T-helper 22 cell (primary cell): ENCODE data around the gene MAGI2.

ENCODE experiments used
- DNase-seq: peaks from one replicate; pipeline ENCODE4 v3.0.0-alpha.2; 2020; ENCODE audit warnings: low read depth

The MAGI2 gene

GRCh38 chr7:78407031-78407430, 1046.4 kb downstream of the MAGI2 start:
- no peak for DNase-seq

GRCh38 chr7:78406531-78406930, 1046.9 kb downstream of the MAGI2 start:
- no peak for DNase-seq

GRCh38 chr7:78402096-78402495, 1051.4 kb downstream of the MAGI2 start:
- DNase-seq = no peak

- no peak for DNase-seq
These were observed 1053.4 kb downstream of the MAGI2 start for GRCh38 chr7:78400038-78400437.

- no peak for DNase-seq
These were observed 1054.3 kb downstream of the MAGI2 start for GRCh38 chr7:78399033-78399769.

GRCh38 chr7:78398576-78398975, 1054.9 kb downstream of the MAGI2 start:
- no peak for DNase-seq

- DNase-seq = no peak
These were observed 1055.4 kb downstream of the MAGI2 start for GRCh38 chr7:78398081-78398480.

- DNase-seq = no peak
These were observed 1057.3 kb downstream of the MAGI2 start for GRCh38 chr7:78396210-78396609.

GRCh38 chr7:78395298-78396036, 1058.0 kb downstream of the MAGI2 start:
- no peak for DNase-seq

GRCh38 chr7:78389022-78389421, 1064.4 kb downstream of the MAGI2 start:
- DNase-seq = no peak

GRCh38 chr7:78386520-78386919, 1066.9 kb downstream of the MAGI2 start:
- DNase-seq = no peak

- no peak for DNase-seq
These were observed 1070.2 kb downstream of the MAGI2 start for GRCh38 chr7:78383096-78383880.

GRCh38 chr7:78379148-78379547, 1074.3 kb downstream of the MAGI2 start:
- no peak for DNase-seq

GRCh38 chr7:78377532-78377931, 1075.9 kb downstream of the MAGI2 start:
- DNase-seq = no peak

- DNase-seq = no peak
These were observed 1082.5 kb downstream of the MAGI2 start for GRCh38 chr7:78370936-78371335.

- DNase-seq = no peak
These were observed 1084.7 kb downstream of the MAGI2 start for GRCh38 chr7:78368771-78369170.

- no peak for DNase-seq
These were observed 1086.1 kb downstream of the MAGI2 start for GRCh38 chr7:78367280-78367773.

- no peak for DNase-seq
These were observed 1089.6 kb downstream of the MAGI2 start for GRCh38 chr7:78363866-78364265.

- DNase-seq = no peak
These were observed 1093.6 kb downstream of the MAGI2 start for GRCh38 chr7:78359836-78360235.

GRCh38 chr7:78357709-78358108, 1095.8 kb downstream of the MAGI2 start:
- DNase-seq = no peak

- no peak for DNase-seq
These were observed 1097.6 kb downstream of the MAGI2 start for GRCh38 chr7:78355834-78356233.

GRCh38 chr7:78350926-78351325, 1102.5 kb downstream of the MAGI2 start:
- no peak for DNase-seq

- DNase-seq = no peak
These were observed 1103.1 kb downstream of the MAGI2 start for GRCh38 chr7:78350391-78350790.
